ENCODE results near the gene APBA1.
"Not testable (repeated sequence)": the region's sequence is repeated elsewhere in the genome, so short reads cannot be mapped to it uniquely, and the experiment has no call there.

The APBA1 gene

GRCh38 chr9:69603656-69604055, 68.5 kb downstream of the APBA1 start:
- no peak for DNase-seq

GRCh38 chr9:69602773-69603172, 69.4 kb downstream of the APBA1 start:
- DNase-seq = no peak

GRCh38 chr9:69601698-69602097, 70.5 kb downstream of the APBA1 start:
- DNase-seq = no peak

DNA sequence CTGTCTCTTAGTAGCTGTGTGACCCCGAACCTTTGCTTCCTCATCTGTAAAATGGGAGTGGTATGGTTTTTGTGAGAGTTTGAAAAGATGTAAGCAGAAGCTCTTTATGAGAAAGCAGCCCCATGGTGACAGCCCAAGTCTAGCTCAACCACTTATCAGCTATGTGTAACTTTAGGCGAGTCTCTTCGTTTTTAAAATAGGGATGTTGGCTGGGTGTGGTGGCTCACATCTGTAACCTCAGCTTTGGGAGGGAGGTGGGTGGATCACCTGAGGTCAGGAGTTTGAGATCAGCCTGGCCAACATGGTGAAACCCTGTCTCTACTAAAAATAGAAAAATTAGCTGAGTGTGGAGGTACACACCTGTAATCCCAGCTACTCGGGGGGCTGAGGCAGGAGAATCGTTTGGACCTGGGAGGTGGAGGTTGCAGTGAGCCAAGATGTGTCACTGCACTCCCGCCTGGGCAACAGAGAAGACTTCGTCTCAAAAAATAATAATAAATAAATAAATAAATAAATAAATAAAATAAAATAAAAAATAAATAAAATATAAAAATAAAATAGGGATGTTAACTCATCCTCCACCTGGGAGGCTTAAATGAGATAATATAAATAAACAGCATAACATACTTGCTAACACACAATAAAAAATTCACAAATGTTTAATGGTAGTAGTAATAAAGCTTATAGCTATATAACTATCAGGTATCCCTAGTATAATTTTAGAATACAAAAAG, 71.7 kb downstream of the APBA1 start:
- no peak for DNase-seq

DNA sequence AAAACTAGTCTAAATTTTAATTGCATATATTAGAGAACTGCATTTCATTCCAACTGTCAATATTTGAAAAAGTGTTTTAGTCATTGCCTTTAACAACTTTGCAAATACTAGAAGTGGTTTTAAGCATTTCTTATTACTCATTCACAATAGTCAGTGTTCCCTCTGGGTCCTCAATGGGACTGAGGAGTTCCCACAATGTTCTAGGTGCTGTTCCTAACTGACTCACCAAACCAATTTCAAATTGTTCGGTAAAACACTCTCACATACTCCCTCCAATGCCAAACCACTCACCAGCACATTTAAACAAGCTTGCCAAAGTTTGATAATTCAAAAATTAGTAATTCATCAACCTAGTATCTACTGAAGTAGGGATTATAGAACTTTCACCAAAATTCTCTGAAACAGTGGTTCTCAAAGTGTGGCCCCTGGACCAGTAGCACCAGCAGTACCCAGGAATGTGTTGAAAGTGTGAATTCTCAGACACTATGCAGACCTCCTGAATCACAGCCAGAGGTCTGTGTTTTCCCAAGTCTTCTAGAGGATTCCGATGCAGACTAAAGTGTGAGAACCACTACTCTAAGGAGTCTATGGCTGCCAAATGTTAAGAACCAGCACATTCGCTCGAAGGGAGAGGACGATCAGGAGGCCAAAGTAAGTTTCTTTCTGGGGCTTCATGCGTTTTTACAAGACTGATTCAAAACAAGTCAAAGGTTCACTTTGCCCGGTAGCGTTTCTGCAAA, 72.8 kb downstream of the APBA1 start:
- DNase-seq = no peak

GRCh38 chr9:69596906-69597305, 75.3 kb downstream of the APBA1 start:
- not testable (repeated sequence) for DNase-seq

GRCh38 chr9:69594180-69594579, 78.0 kb downstream of the APBA1 start:
- no peak for DNase-seq

- no peak for DNase-seq
Measured at GRCh38 chr9:69593756-69594155, 78.4 kb downstream of the APBA1 start.

DNA sequence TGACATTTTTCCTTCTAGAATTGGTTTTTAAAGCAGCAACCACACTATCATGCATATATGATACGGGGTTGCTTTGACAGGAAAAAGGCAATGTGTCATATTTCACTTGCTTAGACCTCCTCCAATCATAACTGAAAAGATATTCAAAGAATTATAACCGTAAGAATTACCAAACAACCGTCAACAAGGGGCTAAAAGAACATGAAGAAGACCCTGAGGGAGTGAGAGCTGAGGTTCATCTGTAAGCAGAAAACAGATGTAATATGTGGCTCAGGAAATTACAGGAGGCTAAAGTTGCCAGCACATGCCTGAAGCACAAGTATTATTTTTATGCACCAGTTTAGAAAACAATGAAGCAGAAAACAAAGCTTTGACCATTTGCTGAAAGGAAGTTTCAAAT, 78.9 kb downstream of the APBA1 start:
- no peak for DNase-seq

- DNase-seq = no peak
Measured at GRCh38 chr9:69590266-69590665, 81.9 kb downstream of the APBA1 start.

- no peak for DNase-seq
Measured at GRCh38 chr9:69589156-69589555, 83.0 kb downstream of the APBA1 start.

DNA sequence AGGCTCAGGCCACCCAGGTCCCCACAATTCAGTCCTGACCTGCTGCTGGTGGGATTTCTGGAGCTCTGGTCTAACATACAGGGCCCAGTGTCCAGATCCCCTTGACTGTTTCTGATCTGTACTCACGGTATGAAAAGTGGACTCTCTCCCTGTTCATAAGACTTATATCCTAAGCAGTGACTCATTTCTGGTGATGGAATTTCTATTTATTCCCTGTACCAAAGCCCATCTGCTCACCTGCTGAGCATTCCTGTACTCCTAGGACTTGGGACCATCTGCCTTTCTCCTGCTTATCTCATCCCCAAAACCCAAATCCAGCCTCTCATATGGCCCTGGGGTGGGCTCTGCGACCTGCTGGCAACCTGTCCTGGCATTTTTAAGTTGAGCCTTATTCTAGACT, 86.6 kb downstream of the APBA1 start:
- no peak for DNase-seq

DNA sequence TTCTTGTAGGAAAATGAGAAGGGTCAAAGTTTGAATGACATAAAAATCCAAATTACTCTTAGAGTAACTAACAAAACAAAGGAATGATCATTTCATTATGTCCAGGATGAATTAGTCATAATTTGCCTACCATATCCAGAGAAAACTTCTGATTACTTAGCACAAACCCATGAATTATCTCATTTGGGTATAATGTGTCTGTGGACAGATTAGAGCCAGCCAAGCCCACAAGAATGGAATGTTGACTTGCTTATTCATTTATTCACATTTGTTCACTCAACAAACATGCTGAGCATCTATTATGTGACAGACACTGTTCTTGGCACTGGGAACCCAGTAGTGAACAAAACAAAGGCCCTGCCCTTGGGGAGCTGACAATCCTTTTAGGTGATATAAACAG, 87.4 kb downstream of the APBA1 start:
- DNase-seq = no peak

DNA sequence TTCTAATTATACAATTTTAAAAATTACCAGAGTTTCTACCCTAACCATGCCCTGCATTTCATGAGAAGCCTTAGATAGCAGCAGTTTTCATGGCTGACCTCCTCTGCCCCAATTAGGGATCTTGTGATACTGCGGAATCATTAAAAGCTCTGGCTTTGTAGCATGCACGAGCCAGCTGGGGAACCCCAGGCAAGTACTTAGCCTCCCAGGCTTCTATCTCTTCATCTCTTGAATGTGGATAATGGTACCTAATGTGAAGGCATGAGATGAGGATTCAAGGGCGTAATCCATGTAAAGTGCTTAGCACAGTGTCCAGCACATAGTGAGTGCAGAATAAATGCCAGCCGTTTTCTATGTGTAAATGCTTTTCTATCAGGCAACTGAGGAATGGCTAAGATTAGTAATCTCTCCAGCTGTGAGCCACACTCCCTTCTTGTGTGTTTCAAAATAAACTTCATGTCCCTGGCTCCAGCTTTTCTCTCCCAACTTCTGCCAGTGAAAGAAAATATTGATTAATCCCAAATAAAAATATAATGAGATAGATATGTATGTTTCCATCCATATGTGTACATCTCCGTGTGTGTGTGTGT, 88.4 kb downstream of the APBA1 start:
- DNase-seq = no peak

DNA sequence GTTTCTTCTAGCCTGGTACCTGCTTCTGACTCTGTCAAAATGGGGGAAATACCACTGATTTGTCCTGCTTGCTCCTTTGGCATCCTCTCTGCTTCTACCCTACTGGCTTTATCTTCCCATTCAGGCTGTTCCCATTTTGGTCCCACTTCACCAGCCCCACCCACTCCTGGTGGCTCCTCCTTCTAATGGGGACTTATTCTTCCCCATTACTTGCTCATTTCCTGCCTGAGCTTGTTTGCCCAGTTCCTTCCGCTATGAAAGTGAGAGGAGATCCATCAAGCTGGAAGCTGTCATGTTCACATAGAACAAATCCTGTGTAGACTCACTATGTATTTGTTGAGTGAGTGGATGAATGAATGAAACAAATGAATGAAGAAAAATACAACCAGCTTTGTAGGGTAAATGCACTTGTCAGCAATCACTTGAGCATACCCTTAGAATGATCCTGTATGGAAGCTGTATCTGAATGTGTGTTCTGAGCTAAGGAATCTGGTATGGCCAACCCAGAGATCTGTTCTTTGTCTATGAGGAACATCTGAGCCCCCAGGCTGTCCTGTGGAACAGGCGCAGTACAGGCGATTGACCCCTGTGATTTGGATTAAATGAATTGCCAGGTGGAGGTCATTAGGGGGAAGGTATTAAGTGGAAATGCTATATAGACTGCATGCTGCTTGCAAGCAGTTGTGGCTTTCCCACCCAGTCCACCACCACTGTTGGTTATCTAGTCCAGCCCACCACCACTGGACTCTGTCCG, 89.5 kb downstream of the APBA1 start:
- DNase-seq = no peak

DNA sequence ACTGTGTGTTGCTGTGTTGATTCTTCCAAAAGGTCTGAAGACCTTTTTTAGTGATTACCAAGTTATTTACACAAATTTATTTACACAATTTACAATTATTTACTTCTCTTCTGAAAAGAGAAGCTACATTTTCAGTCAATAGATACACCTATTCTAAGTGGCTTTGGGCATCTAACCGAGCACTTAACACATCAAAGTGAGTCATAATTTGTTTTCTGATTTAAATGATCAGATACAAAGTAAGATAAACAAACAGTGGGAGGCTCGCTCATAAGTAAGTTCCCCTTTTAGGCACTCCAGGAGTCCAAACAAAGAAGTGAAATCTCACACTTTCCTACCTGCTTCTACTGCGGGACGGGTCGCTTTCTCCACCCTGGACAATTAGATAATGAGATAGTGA, 90.2 kb downstream of the APBA1 start:
- DNase-seq = no peak

DNA sequence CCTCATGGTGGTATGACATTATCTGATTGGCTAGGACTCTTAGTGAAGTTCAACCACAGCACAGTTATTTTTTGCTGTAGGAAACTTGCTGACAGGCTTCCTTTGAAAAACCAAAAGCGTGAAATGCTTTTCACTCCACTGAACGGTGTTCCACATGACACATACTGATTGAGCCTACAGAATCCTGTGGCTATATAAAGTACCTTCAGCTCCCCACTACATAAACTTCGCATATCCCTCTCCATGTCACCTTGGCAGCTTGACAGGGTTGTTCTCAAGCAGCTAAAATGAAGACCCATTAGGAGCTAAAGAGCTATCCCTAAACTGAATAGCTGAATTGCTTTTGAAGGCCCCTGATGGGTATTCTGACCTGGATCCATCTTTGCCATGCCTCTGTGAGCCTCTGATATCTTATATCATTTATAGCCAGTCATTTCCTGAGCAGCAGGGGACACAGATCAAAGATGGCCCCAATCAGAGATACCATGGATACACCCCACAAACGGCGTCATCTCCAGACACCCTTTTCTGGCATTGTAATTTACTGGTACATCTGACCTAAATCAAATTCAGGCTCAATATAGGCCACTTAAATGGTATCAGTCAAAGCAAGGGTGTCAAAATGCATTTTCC, 91.5 kb downstream of the APBA1 start:
- DNase-seq = no peak

DNA sequence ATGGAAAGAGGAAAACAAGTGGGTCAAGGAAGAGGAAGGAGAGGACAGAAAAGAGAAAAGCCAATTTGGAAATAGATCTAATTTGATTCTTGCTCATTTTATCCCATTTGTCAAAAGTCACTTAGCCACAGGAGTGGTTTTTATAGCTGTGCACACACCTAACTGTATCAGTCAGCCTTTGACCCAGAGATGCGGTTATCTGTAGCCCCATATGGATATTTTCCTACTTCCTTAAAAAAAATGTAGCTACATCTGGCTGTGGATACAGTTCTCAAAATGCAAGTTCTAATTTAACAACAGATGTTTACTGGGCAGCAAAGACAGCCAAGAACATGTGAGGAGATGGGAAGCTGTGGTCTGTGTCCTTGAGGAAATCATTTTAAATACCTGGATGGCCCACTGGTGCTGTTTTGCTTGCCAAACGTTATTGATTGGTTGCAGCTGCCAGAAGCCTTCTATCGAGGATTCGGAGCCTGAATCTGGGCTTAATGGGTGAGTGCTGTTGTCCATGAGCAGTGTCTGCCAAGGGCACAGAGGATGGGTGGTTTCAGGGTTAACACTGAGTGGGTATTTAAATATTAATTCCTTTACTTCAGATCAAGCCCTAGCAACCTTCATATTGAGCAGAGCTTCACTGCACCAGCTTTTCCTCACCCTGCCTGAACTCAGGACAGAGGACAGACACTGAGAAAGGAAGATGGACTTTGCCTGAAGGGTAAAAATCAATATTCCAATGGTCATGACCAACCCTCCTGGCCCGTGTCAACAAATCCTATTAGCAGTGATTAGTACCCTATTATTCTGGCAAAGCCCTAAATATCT, 92.2 kb downstream of the APBA1 start:
- no peak for DNase-seq

GRCh38 chr9:69579032-69579758, 93.0 kb downstream of the APBA1 start:
- DNase-seq = no peak

DNA sequence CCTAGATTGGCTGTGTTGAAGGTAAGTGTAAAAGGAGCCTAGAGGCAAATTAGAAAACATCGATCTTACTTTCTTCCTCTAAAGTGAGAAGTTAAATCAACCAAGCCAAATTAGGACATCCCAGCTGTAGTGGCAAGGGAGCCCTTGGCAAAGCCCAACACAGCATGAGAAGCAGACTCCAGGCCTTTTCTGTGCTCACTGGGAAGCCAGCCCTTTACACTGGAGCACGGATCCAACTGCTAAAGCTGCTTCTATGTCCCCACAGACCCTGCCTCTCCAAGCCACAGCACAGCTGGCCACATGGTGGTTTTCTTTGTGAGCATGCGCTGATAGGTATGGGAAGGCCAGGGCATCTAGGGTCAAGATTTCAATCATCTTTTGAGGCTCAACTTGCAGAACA, 94.1 kb downstream of the APBA1 start:
- no peak for DNase-seq

GRCh38 chr9:69577123-69577522, 95.0 kb downstream of the APBA1 start:
- DNase-seq = no peak
